Measurements from ENCODE around the gene SPTB.

DNA sequence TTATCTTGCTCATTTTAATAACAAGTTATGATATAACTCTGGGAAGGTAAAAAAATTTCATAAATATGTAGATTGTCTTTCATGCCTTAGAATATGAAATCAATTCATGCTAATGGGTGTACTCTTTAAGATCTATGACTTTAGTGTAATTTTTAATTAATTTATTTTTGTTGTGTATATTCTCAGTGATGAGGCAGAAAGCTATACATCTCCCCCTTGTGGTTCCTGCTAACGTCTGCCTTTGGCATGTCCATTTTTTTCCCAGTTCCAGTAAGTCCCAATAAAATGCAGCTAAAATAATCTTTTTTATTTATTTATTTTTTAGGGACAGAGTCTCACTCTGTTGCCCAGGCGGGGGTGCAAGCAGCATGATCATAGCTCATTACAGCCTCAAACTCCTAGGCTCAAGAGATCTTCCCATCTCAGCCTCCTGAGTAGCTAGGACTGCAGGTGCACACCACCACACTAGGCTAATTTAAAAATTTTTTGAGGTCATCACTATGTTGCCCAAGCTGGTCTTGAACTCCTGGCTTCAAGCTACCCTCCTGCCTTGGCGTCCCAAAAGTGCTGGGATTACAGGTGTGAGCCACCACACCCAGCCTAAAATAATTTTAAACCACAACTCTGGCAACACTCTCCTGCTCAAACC, 31.3 kb upstream of the SPTB start:
- no peak for TF ChIP-seq CTCF (IDR thresholded peaks at IDR 0.05)
- TF ChIP-seq EP300 (IDR thresholded peaks at IDR 0.05) = no peak
